Putamen (tissue), 1 donor: ENCODE data around the gene RSAD1.

Source experiments
- DNase-seq: peaks from one replicate; pipeline ENCODE4 v3.0.0-alpha.2; 2016; ENCODE audit warnings: low spot score

The RSAD1 gene

GRCh38 chr17:50495217-50495823, 16.7 kb downstream of the RSAD1 start:
- no peak for DNase-seq

GRCh38 chr17:50495918-50496317, 17.3 kb downstream of the RSAD1 start:
- DNase-seq = no peak

- DNase-seq = no peak
These were observed 19.6 kb downstream of the RSAD1 start for GRCh38 chr17:50498021-50498874.

- no peak for DNase-seq
These were observed 20.6 kb downstream of the RSAD1 start for GRCh38 chr17:50499270-50499669.

- no peak for DNase-seq
These were observed 21.1 kb downstream of the RSAD1 start for GRCh38 chr17:50499721-50500120.

- DNase-seq = no peak
These were observed 22.4 kb downstream of the RSAD1 start for GRCh38 chr17:50501054-50501453.

GRCh38 chr17:50502301-50502990, 23.8 kb downstream of the RSAD1 start:
- no peak for DNase-seq

- DNase-seq = no peak
These were observed 27.0 kb downstream of the RSAD1 start for GRCh38 chr17:50505591-50506130.

GRCh38 chr17:50506298-50506697, 27.6 kb downstream of the RSAD1 start:
- DNase-seq = no peak

GRCh38 chr17:50507871-50508572, 29.4 kb downstream of the RSAD1 start, which contains the start of gene MYCBPAP:
MYCBPAP (plus strand) TSS chr17:50508439; CDS start chr17:50508675, 236 bp downstream.
- DNase-seq = peak; percentile 73

GRCh38 chr17:50508573-50509460, 30.2 kb downstream of the RSAD1 start:
- DNase-seq = no peak

GRCh38 chr17:50511058-50511457, 32.4 kb downstream of the RSAD1 start:
- no peak for DNase-seq

- no peak for DNase-seq
These were observed 34.8 kb downstream of the RSAD1 start for GRCh38 chr17:50513495-50513894.

- no peak for DNase-seq
These were observed 35.7 kb downstream of the RSAD1 start for GRCh38 chr17:50514388-50514787.

- DNase-seq = no peak
These were observed 36.5 kb downstream of the RSAD1 start for GRCh38 chr17:50514936-50515702.

- no peak for DNase-seq
These were observed 38.4 kb downstream of the RSAD1 start for GRCh38 chr17:50517011-50517410.

GRCh38 chr17:50517504-50518383, 39.1 kb downstream of the RSAD1 start:
- DNase-seq = no peak

- no peak for DNase-seq
These were observed 39.8 kb downstream of the RSAD1 start for GRCh38 chr17:50518384-50519023.
